Activated naive CD8-positive, alpha-beta T cell (primary cell): Measurements from ENCODE around the gene RIPOR1.
A peak's percentile ranks its signal among the peaks of the same experiment; 100 is the strongest.

Experiments used
- H3K27ac Mint-ChIP-seq: one replicate; pipeline ENCODE4 v1.8.0; 2021; ENCODE audit warnings: mixed read lengths
- H3K27me3 Mint-ChIP-seq: one replicate; pipeline ENCODE4 v1.8.0; 2021; ENCODE audit warnings: mixed read lengths
- H3K36me3 Mint-ChIP-seq: one replicate; pipeline ENCODE4 v1.8.0; 2021; ENCODE audit warnings: mixed read lengths
- H3K4me1 Mint-ChIP-seq: one replicate; pipeline ENCODE4 v1.8.0; 2021; ENCODE audit warnings: low read depth, mixed read lengths
- H3K4me3 Mint-ChIP-seq: one replicate; pipeline ENCODE4 v1.8.0; 2021; ENCODE audit warnings: mild to moderate bottlenecking, mixed read lengths
- H3K9me3 Mint-ChIP-seq: one replicate; pipeline ENCODE4 v1.8.0; 2021; ENCODE audit warnings: low read depth, mixed read lengths

RIPOR1 gene

GRCh38 chr16:67552476-67552875 lies 23.8 kb downstream of the RIPOR1 start:
- Mint-ChIP-seq H3K9me3 (no peaks in the 10 kb centered on the region), H3K4me3 (peak overlapping the region; percentile 32), H3K27me3 (no peaks in the 10 kb centered on the region), H3K27ac (peak overlapping the region; percentile 89), H3K4me1 (peaks cover 55% of the 10 kb centered on the region), H3K36me3 (peaks cover 3% of the 10 kb centered on the region)

DNA sequence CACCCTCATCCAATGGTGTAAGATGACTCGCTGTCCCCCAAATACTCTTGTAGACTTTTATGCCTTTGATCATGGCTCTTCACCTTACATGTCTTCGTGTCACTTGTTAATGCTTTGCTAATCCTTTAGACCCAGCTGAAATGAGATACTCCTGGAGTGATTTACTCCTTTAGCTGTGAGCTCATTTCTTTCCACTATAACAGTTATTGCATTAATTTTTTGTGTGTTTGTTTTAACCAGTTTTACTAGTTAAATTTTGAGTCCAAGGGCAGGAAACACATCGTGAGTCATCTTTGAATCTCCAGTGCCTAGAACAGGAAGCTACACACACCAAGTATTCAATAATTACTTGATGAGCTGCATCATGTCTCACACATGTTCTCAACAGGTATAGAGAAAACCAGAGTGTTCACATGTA lies 27.2 kb downstream of the RIPOR1 start:
- Mint-ChIP-seq H3K9me3 (no peaks in the 10 kb centered on the region), H3K36me3 (peaks cover 2% of the 10 kb centered on the region), H3K4me1 (peaks cover 47% of the 10 kb centered on the region), H3K27ac (peak overlapping the region; percentile 98), H3K4me3 (peak overlapping the region; percentile 80), H3K27me3 (no peaks in the 10 kb centered on the region)

- H3K4me1 Mint-ChIP-seq, result peaks cover 41% of the 10 kb centered on the region
- no peaks in the 10 kb centered on the region for H3K9me3 Mint-ChIP-seq
- peaks cover 2% of the 10 kb centered on the region for H3K36me3 Mint-ChIP-seq
- no peaks in the 10 kb centered on the region for H3K27me3 Mint-ChIP-seq
- H3K27ac Mint-ChIP-seq, result no peak overlapping the region
- no peak overlapping the region for H3K4me3 Mint-ChIP-seq
These were observed 30.2 kb downstream of the RIPOR1 start for GRCh38 chr16:67558859-67559258.

GRCh38 chr16:67560827-67561342 lies 32.3 kb downstream of the RIPOR1 start:
- H3K27me3 Mint-ChIP-seq, result no peaks in the 10 kb centered on the region
- H3K9me3 Mint-ChIP-seq, result no peaks in the 10 kb centered on the region
- H3K36me3 Mint-ChIP-seq, result peaks cover 2% of the 10 kb centered on the region
- peaks cover 46% of the 10 kb centered on the region for H3K4me1 Mint-ChIP-seq
- peak overlapping the region; percentile 88 for H3K4me3 Mint-ChIP-seq
- peak overlapping the region; percentile 89 for H3K27ac Mint-ChIP-seq

DNA sequence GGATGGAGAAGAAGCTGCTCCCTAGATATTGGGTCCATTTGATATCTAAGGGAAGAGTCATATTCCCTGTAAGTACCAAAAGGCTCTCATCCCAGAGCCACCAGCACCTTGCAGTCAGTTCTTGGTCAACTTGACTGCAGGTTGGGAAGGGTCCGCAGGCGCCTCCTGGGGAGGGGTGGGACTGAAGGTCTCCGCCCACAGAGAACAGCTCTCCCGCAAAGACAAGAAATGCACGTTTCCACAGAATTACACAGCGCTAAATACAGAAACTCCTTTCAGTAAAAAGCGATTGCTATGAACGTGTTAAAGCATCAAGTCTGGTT lies 32.8 kb downstream of the RIPOR1 start:
- H3K27me3 Mint-ChIP-seq, result no peaks in the 10 kb centered on the region
- peaks cover 44% of the 10 kb centered on the region for H3K4me1 Mint-ChIP-seq
- peaks cover 2% of the 10 kb centered on the region for H3K36me3 Mint-ChIP-seq
- H3K4me3 Mint-ChIP-seq, result peak overlapping the region; percentile 88
- no peaks in the 10 kb centered on the region for H3K9me3 Mint-ChIP-seq
- peak overlapping the region; percentile 89 for H3K27ac Mint-ChIP-seq

GRCh38 chr16:67561824-67562525 lies 33.3 kb downstream of the RIPOR1 start:
- peak overlapping the region; percentile 88 for H3K4me3 Mint-ChIP-seq
- H3K27ac Mint-ChIP-seq, result peak overlapping the region; percentile 89
- H3K27me3 Mint-ChIP-seq, result no peaks in the 10 kb centered on the region
- H3K4me1 Mint-ChIP-seq, result peaks cover 42% of the 10 kb centered on the region
- H3K9me3 Mint-ChIP-seq, result no peaks in the 10 kb centered on the region
- peaks cover 2% of the 10 kb centered on the region for H3K36me3 Mint-ChIP-seq

- H3K27me3 Mint-ChIP-seq, result no peaks in the 10 kb centered on the region
- no peaks in the 10 kb centered on the region for H3K9me3 Mint-ChIP-seq
- H3K27ac Mint-ChIP-seq, result peak within 1 kb of the TSS; percentile 89
- H3K36me3 Mint-ChIP-seq, result peaks cover 2% of the 10 kb centered on the region
- peak within 1 kb of the TSS; percentile 98 for H3K4me3 Mint-ChIP-seq
- peaks cover 44% of the 10 kb centered on the region for H3K4me1 Mint-ChIP-seq
These were observed 33.9 kb downstream of the RIPOR1 start, which contains the start of gene CTCF for GRCh38 chr16:67562526-67562917. TSS of gene CTCF (plus strand) at chr16:67562526. CDS start at chr16:67610833, 48,307 bp downstream.

- peaks cover 2% of the 10 kb centered on the region for H3K36me3 Mint-ChIP-seq
- no peaks in the 10 kb centered on the region for H3K27me3 Mint-ChIP-seq
- no peaks in the 10 kb centered on the region for H3K9me3 Mint-ChIP-seq
- peak overlapping the region; percentile 97 for H3K27ac Mint-ChIP-seq
- peak overlapping the region; percentile 98 for H3K4me3 Mint-ChIP-seq
- peaks cover 45% of the 10 kb centered on the region for H3K4me1 Mint-ChIP-seq
These were observed 34.5 kb downstream of the RIPOR1 start for GRCh38 chr16:67562918-67563707.

- Mint-ChIP-seq H3K27me3 (no peaks in the 10 kb centered on the region), H3K9me3 (no peaks in the 10 kb centered on the region), H3K36me3 (peaks cover 2% of the 10 kb centered on the region), H3K27ac (peak overlapping the region; percentile 97), H3K4me3 (peak overlapping the region; percentile 98), H3K4me1 (peaks cover 50% of the 10 kb centered on the region)
These were observed 35.3 kb downstream of the RIPOR1 start for GRCh38 chr16:67563708-67564468.

DNA sequence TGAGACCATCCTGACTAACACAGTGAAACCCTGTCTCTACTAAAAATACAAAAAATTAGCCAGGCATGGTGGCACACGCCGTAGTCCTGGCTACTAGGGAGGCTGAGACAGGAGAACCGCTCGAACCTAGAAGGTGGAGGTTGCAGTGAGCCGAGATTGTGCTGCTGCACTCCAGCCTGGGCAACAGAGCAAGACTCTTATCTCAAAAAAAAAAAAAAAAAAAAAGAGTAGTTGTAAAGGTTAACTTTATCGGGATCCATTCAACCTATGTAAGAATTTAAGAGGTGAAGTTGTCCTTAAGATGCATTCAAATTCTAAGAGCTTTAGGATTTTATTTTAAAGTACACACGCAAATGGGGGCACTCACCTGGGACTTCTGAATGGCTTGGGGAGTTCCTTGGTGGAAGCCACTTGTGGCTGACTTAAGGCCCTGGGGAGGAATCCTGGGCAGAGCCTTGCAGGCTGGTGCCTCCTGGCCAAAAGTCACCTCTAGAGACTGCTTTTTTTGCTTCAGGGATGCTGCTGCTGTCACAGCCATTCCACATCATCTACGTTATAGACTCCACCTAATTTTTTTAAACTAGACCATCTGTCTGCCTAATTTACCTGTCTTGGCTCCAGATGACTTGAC lies 37.0 kb downstream of the RIPOR1 start:
- Mint-ChIP-seq H3K27me3 (no peaks in the 10 kb centered on the region), H3K27ac (peak overlapping the region; percentile 22), H3K4me1 (peaks cover 48% of the 10 kb centered on the region), H3K9me3 (no peaks in the 10 kb centered on the region), H3K4me3 (peak overlapping the region; percentile 98), H3K36me3 (no peaks in the 10 kb centered on the region)

DNA sequence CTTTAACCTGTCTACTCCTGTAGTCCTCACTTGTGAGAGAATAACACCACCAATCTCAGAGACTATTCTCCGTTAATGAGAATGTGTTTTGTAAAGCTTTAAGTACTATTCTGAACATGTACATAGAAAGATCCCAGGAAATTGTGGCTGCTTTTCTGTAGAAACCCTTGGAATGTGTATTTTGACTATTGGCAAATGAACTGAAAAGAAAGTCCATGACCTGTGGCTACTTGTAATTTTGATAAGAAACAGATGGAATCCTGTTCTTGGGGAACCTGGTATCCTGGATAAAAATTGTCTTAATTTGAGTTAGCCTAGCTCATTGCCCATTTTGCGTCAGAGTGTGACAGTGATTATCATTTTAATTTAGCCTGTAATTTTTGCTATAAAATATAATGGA lies 42.8 kb downstream of the RIPOR1 start:
- Mint-ChIP-seq H3K4me3 (no peak overlapping the region), H3K36me3 (no peaks in the 10 kb centered on the region), H3K4me1 (peaks cover 24% of the 10 kb centered on the region), H3K9me3 (no peaks in the 10 kb centered on the region), H3K27ac (no peak overlapping the region), H3K27me3 (no peaks in the 10 kb centered on the region)

DNA sequence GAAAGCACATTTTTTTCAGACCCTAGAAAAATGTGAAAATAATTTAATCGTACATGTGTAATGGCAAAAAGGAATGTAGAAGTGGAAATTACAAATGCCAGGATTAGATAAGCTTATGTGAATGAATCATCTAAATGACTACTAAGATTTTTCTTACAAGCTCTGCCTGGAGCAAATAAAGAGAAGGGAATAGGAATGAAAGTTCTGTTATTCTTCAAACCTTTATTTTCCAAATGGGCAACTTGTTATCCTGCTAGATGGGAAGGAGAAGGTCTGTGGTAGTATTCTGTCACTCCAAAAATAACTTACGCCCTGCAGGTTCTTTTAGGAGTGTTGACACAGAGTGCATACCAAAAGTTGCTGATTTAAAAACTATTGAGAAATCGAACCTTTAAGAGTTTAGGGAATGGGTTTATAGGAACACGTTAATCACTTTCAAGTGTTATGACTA lies 43.4 kb downstream of the RIPOR1 start:
- Mint-ChIP-seq H3K27ac (no peak overlapping the region), H3K36me3 (no peaks in the 10 kb centered on the region), H3K9me3 (no peaks in the 10 kb centered on the region), H3K4me3 (no peak overlapping the region), H3K27me3 (no peaks in the 10 kb centered on the region), H3K4me1 (peaks cover 23% of the 10 kb centered on the region)

DNA sequence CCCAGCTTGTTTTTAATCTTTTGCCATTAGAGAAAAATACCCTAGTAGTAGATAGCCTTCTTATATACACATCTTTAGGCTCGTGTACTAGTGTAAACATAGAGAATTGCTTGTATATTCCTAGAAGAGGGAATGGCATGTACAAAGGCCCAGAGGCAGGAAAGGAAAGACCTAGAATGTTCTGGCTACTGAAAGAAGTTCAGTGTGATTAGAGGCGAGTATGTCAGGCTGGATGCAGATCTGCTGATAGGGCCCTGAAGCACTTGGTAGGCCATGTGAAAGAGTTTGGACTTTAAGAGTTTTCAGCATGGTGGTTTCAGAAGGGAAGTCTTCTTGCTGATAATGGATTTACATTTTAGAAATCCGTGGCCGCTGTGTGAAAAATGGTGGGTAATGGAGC lies 51.1 kb downstream of the RIPOR1 start:
- no peaks in the 10 kb centered on the region for H3K27me3 Mint-ChIP-seq
- no peaks in the 10 kb centered on the region for H3K9me3 Mint-ChIP-seq
- peaks cover 18% of the 10 kb centered on the region for H3K4me1 Mint-ChIP-seq
- no peak overlapping the region for H3K4me3 Mint-ChIP-seq
- H3K27ac Mint-ChIP-seq, result peak overlapping the region; percentile 61
- H3K36me3 Mint-ChIP-seq, result peaks cover 3% of the 10 kb centered on the region

- Mint-ChIP-seq H3K36me3 (peaks cover 3% of the 10 kb centered on the region), H3K4me1 (peaks cover 23% of the 10 kb centered on the region), H3K27ac (no peak overlapping the region), H3K9me3 (no peaks in the 10 kb centered on the region), H3K27me3 (no peaks in the 10 kb centered on the region), H3K4me3 (no peak overlapping the region)
These were observed 51.6 kb downstream of the RIPOR1 start for GRCh38 chr16:67580202-67580601.
